ENCODE data around the gene SLC7A8. TPM values are rescaled to one million over a fixed set of nuclear protein-coding genes. Genes with fewer than 3 reads are reported as not detected.

Gene SLC7A8
- total RNA-seq, 1 experiment from 2014 or later, result 77.9 TPM

DNA sequence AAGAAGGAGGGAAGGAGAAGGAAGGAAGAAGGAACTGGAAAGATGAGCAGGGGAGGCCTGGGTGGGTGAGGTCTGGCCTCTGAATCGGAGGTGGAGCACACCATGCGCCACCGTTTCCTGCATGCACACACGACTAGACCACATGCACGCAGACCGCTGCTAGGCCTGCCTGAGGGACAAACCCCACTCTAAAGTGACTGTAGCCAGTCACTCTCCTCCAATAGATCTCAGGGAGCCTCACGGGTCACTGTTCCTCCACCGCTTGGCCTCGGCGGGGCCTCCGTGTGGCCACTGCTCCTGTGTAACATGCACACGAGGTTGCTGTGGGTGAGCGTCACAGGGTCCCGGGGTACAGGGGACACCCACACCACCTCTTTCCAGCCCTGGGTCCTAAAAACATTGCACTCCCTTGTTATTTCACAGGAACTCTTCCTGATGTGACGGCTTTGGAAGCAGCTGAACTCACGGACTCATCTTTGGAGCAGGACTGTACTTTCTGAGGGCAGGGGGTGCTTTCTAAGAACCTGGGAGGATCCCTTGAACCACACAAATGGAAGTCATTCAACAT, 46.8 kb downstream of the SLC7A8 start:
- no peaks in the 10 kb centered on the region for H3K9me3 Mint-ChIP-seq
- no CpG with 5 or more reads among the region's 16 CpGs for WGBS (ENCODE audit: extremely low coverage, insufficient read length, low lambda C conversion rate)
- no peak overlapping the region for H3T11ph ChIP-seq (ENCODE audit: low read length)
- no peak overlapping the region for H4K5ac ChIP-seq (ENCODE audit: insufficient read length, low read depth, low read length)
- H3K4me1 Mint-ChIP-seq, result no peaks in the 10 kb centered on the region
- H3K9me3 ChIP-seq (ENCODE audit: control insufficient read depth, low read depth, low read length), result no peaks in the 10 kb centered on the region
- H3K79me1 ChIP-seq (ENCODE audit: insufficient read depth, low read depth, low read length, poor library complexity, severe bottlenecking), result no peaks in the 10 kb centered on the region
- H3K9ac ChIP-seq (ENCODE audit: extremely low read depth, insufficient read length, low read length), result no peak overlapping the region
- no peak overlapping the region for H2AFZ ChIP-seq (ENCODE audit: low read length)
- H3K23me2 ChIP-seq (ENCODE audit: insufficient read length, low read depth, low read length, poor library complexity, severe bottlenecking), result no peaks in the 10 kb centered on the region
- no peak overlapping the region for H3K18ac ChIP-seq (ENCODE audit: insufficient read length, low read depth, low read length)
- no peak overlapping the region for H2BK20ac ChIP-seq (ENCODE audit: low read depth, low read length, poor library complexity, severe bottlenecking)
- H4K8ac ChIP-seq (replicated peaks; ENCODE audit: insufficient read length, low read depth, low read length), result no peak overlapping the region
- no peak overlapping the region for H2BK120ac ChIP-seq (ENCODE audit: low read depth, low read length, poor library complexity, severe bottlenecking)
- no peak overlapping the region for H2AK5ac ChIP-seq (ENCODE audit: insufficient read length, low read length)
- no peaks in the 10 kb centered on the region for H3K27me3 Mint-ChIP-seq (ENCODE audit: low read depth)
- H3K23ac ChIP-seq (ENCODE audit: insufficient read length, low read depth, low read length), result no peak overlapping the region
- H3K27ac ChIP-seq (ENCODE audit: insufficient read length, low read depth, low read length), result no peak overlapping the region
- TF ChIP-seq CTCF (conservative IDR thresholded peaks at IDR 0.05), result no peak
- no peak overlapping the region for H2BK5ac ChIP-seq (ENCODE audit: insufficient read length, low read length)
- H2BK15ac ChIP-seq (ENCODE audit: low read depth, low read length), result no peak overlapping the region
- no peak overlapping the region for H3K4me3 Mint-ChIP-seq
- no peaks in the 10 kb centered on the region for H3K79me2 ChIP-seq (ENCODE audit: insufficient read depth, low read length)
- H3K4me1 ChIP-seq (ENCODE audit: insufficient read depth, low read length), result no peaks in the 10 kb centered on the region
- H2BK12ac ChIP-seq (ENCODE audit: insufficient read length, low read depth, low read length), result no peak overlapping the region
- no peak overlapping the region for H3K4ac ChIP-seq (ENCODE audit: low read depth, low read length)
- peaks cover 29 to 54% (median 49%) of the 10 kb centered on the region in 3 experiments; a peak in 6 of 7 replicates for H3K36me3 Mint-ChIP-seq (ENCODE audit: insufficient read depth in 1 of 3, low read depth in 3 of 3)
- no peak overlapping the region for H3K56ac ChIP-seq (ENCODE audit: insufficient read length, low read depth, low read length)
- no peak overlapping the region for H3K27ac Mint-ChIP-seq
- H3K27me3 ChIP-seq (ENCODE audit: insufficient read depth, low read length), result no peaks in the 10 kb centered on the region
- no peak overlapping the region for H3K4me2 ChIP-seq (ENCODE audit: insufficient read depth, insufficient read length, low read length)
- no peak for DNase-seq
- H4K20me1 ChIP-seq (ENCODE audit: control insufficient read depth, insufficient read depth, insufficient read length), result no peaks in the 10 kb centered on the region
- no peak overlapping the region for H4K91ac ChIP-seq (ENCODE audit: insufficient read length, low read depth, low read length)
- H3K14ac ChIP-seq (ENCODE audit: insufficient read depth, low read length), result no peak overlapping the region

Data from H9 (cell line).